PFSK-1 (cell line): ENCODE measurements around the gene DOCK9.

Experiments
- FOXP2 ChIP-seq: optimal IDR thresholded peaks from 2 replicates; pipeline ENCODE3; 2011; ENCODE audit warnings: borderline replicate concordance, control low read depth, inconsistent platforms; ENCODE audit not compliant: insufficient read depth; ENCODE audit errors: extremely low read length, extremely low read depth
- POLR2AphosphoS5 ChIP-seq: IDR thresholded peaks from 2 replicates; pipeline ENCODE4 v1.6.1; 2012; ENCODE audit warnings: low read depth, mild to moderate bottlenecking, control low read depth, low read length, moderate library complexity
- REST ChIP-seq, 2 experiments: IDR thresholded peaks; 2 replicates each; pipeline versions ENCODE4 v1.6.1 to v1.8.0; 2011 to 2012; ENCODE audit warnings: low read depth in 2 of 2, low read length in 2 of 2, control low read depth in 1 of 2, inconsistent platforms in 1 of 2, mild to moderate bottlenecking in 1 of 2, moderate library complexity in 1 of 2; ENCODE audit not compliant: insufficient read depth in 1 of 2
- SIN3A ChIP-seq: IDR thresholded peaks from 2 replicates; pipeline ENCODE4 v1.6.1; 2012; ENCODE audit warnings: mild to moderate bottlenecking, low read length, moderate library complexity, borderline replicate concordance; ENCODE audit not compliant: insufficient read depth
- TAF1 ChIP-seq: IDR thresholded peaks from 2 replicates; pipeline ENCODE4 v1.6.1; 2012; ENCODE audit warnings: low read length, control low read depth, borderline replicate concordance; ENCODE audit not compliant: insufficient read depth

DOCK9 gene

GRCh38 chr13:98765996-98766519 is 211.8 kb downstream of the DOCK9 start:
- TF ChIP-seq TAF1: no peak
- TF ChIP-seq FOXP2: no peak
- no peak for TF ChIP-seq POLR2AphosphoS5
- TF ChIP-seq REST (IDR thresholded peaks at IDR 0.05; ENCODE audit: insufficient read depth in 1 of 2, low read depth in 2 of 2, low read length in 2 of 2): no peak
- no peak for TF ChIP-seq SIN3A

GRCh38 chr13:98761986-98762616 is 215.8 kb downstream of the DOCK9 start:
- TF ChIP-seq REST (IDR thresholded peaks at IDR 0.05; ENCODE audit: insufficient read depth in 1 of 2, low read depth in 2 of 2, low read length in 2 of 2) (no peak), TAF1 (no peak), SIN3A (no peak), POLR2AphosphoS5 (no peak), FOXP2 (no peak)

GRCh38 chr13:98761126-98761985 is 216.5 kb downstream of the DOCK9 start:
- TF ChIP-seq REST (IDR thresholded peaks at IDR 0.05; ENCODE audit: insufficient read depth in 1 of 2, low read depth in 2 of 2, low read length in 2 of 2): no peak
- TF ChIP-seq POLR2AphosphoS5: no peak
- no peak for TF ChIP-seq SIN3A
- TF ChIP-seq TAF1: no peak

GRCh38 chr13:98755729-98756128 is 222.1 kb downstream of the DOCK9 start:
- TF ChIP-seq SIN3A: no peak

- no peak for TF ChIP-seq SIN3A
- TF ChIP-seq FOXP2: no peak
Observed at GRCh38 chr13:98755116-98755515, 222.7 kb downstream of the DOCK9 start.
